ENCODE measurements around the gene FANK1.

- no peak for TF ChIP-seq EZH2 (IDR thresholded peaks at IDR 0.05; ENCODE audit: borderline replicate concordance)
- TF ChIP-seq, protein P1, sequence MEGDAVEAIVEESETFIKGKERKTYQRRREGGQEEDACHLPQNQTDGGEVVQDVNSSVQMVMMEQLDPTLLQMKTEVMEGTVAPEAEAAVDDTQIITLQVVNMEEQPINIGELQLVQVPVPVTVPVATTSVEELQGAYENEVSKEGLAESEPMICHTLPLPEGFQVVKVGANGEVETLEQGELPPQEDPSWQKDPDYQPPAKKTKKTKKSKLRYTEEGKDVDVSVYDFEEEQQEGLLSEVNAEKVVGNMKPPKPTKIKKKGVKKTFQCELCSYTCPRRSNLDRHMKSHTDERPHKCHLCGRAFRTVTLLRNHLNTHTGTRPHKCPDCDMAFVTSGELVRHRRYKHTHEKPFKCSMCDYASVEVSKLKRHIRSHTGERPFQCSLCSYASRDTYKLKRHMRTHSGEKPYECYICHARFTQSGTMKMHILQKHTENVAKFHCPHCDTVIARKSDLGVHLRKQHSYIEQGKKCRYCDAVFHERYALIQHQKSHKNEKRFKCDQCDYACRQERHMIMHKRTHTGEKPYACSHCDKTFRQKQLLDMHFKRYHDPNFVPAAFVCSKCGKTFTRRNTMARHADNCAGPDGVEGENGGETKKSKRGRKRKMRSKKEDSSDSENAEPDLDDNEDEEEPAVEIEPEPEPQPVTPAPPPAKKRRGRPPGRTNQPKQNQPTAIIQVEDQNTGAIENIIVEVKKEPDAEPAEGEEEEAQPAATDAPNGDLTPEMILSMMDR (IDR thresholded peaks at IDR 0.05; ENCODE audit: poor library complexity) = peak; percentile 75
Observed at GRCh38 chr10:125982260-125982948, 86.0 kb downstream of the FANK1 start.
